SIG-M5 treated with dmso at 0.1 percent for 504 hours (cell line): ENCODE results near the gene PNMA8C.
"Not testable (repeated sequence)": the region's sequence is repeated elsewhere in the genome, so short reads cannot be mapped to it uniquely, and the experiment has no call there.

Source experiments
- DNase-seq: peaks from one replicate; lab custom pipeline; 2025; ENCODE audit not compliant: unreplicated experiment; lab: John Stamatoyannopoulos, UW

PNMA8C gene

GRCh38 chr19:46390866-46391265 lies 37.9 kb downstream of the PNMA8C start:
- no peak for DNase-seq

- DNase-seq, result no peak
Measured at GRCh38 chr19:46390121-46390858, 38.4 kb downstream of the PNMA8C start.

- DNase-seq, result no peak
Measured at GRCh38 chr19:46388311-46389095, 40.2 kb downstream of the PNMA8C start.

- no peak for DNase-seq
Measured at GRCh38 chr19:46387713-46388130, 41.0 kb downstream of the PNMA8C start.

- no peak for DNase-seq
Measured at GRCh38 chr19:46386996-46387712, 41.6 kb downstream of the PNMA8C start.

- DNase-seq, result no peak
Measured at GRCh38 chr19:46386151-46386550, 42.6 kb downstream of the PNMA8C start.

- no peak for DNase-seq
Measured at GRCh38 chr19:46385636-46386035, 43.1 kb downstream of the PNMA8C start.

GRCh38 chr19:46384396-46384795 lies 44.3 kb downstream of the PNMA8C start:
- DNase-seq, result no peak

GRCh38 chr19:46383846-46384245 lies 44.9 kb downstream of the PNMA8C start:
- no peak for DNase-seq

GRCh38 chr19:46383171-46383815 lies 45.4 kb downstream of the PNMA8C start:
- no peak for DNase-seq

GRCh38 chr19:46381756-46382345 lies 46.9 kb downstream of the PNMA8C start:
- DNase-seq, result no peak

GRCh38 chr19:46381346-46381745 lies 47.4 kb downstream of the PNMA8C start:
- DNase-seq, result no peak

GRCh38 chr19:46380690-46381089 lies 48.0 kb downstream of the PNMA8C start:
- DNase-seq, result no peak

GRCh38 chr19:46378268-46378667 lies 50.5 kb downstream of the PNMA8C start:
- no peak for DNase-seq

GRCh38 chr19:46376241-46377153 lies 52.2 kb downstream of the PNMA8C start:
- DNase-seq, result no peak

- not testable (repeated sequence) for DNase-seq
Measured at GRCh38 chr19:46375476-46376067, 53.2 kb downstream of the PNMA8C start.
